Neuronal stem cell (in vitro differentiated cells): ENCODE measurements around the gene COL19A1.

ENCODE experiments used
- DNase-seq: peaks from one replicate; pipeline ENCODE4 v3.0.0-alpha.2; 2013; ENCODE audit warnings: low spot score
- H2AFZ ChIP-seq: one replicate; pipeline ENCODE4 v1.6.1; 2013; ENCODE audit warnings: mild to moderate bottlenecking, low read length, inconsistent platforms
- H2AK5ac ChIP-seq: 2 replicates; pipeline ENCODE4 v1.6.1; 2013; ENCODE audit warnings: low read depth, mild to moderate bottlenecking, inconsistent platforms, low read length, moderate library complexity, mixed read lengths
- H2BK120ac ChIP-seq: 2 replicates; pipeline ENCODE4 v1.6.1; 2013; ENCODE audit warnings: low read depth, mild to moderate bottlenecking, inconsistent platforms, low read length, moderate library complexity, mixed read lengths
- H2BK12ac ChIP-seq: one replicate; pipeline ENCODE4 v1.6.1; 2013; ENCODE audit warnings: low read length, inconsistent platforms
- H2BK15ac ChIP-seq: 2 replicates; pipeline ENCODE4 v1.6.1; 2013; ENCODE audit warnings: mild to moderate bottlenecking, low read length, inconsistent platforms, mixed read lengths
- H2BK5ac ChIP-seq: one replicate; pipeline ENCODE4 v1.6.1; 2013; ENCODE audit warnings: inconsistent platforms, mild to moderate bottlenecking, low read length, moderate library complexity
- H3K14ac ChIP-seq: one replicate; pipeline ENCODE4 v1.6.1; 2013; ENCODE audit warnings: low read length, inconsistent platforms
- H3K18ac ChIP-seq: 2 replicates; pipeline ENCODE4 v1.6.1; 2013; ENCODE audit warnings: low read length, inconsistent platforms
- H3K23ac ChIP-seq: 2 replicates; pipeline ENCODE4 v1.6.1; 2013; ENCODE audit warnings: low read depth, mild to moderate bottlenecking, mixed read lengths, low read length, inconsistent platforms; ENCODE audit not compliant: poor library complexity
- H3K27ac ChIP-seq: replicated peaks from 3 replicates; pipeline ENCODE4 v1.5.1; 2013; ENCODE audit warnings: low read length, inconsistent platforms
- H3K27me3 ChIP-seq, 3 experiments: 2 replicates each; pipeline ENCODE4 v1.6.1; 2013; ENCODE audit warnings: low read length in 3 of 3, mild to moderate bottlenecking in 2 of 3, inconsistent platforms in 1 of 3, low read depth in 1 of 3, mixed read lengths in 1 of 3, moderate library complexity in 1 of 3; ENCODE audit not compliant: control insufficient read depth in 3 of 3, insufficient read depth in 3 of 3
- H3K36me3 ChIP-seq, 2 donors: replicated peaks in 1 of 2; 2 replicates each; pipeline ENCODE4 v1.6.1; 2013; ENCODE audit warnings: low read length in 2 of 2; ENCODE audit not compliant: control insufficient read depth in 2 of 2, insufficient read depth in 2 of 2
- H3K4ac ChIP-seq: 2 replicates; pipeline ENCODE4 v1.6.1; 2013; ENCODE audit warnings: inconsistent platforms, mild to moderate bottlenecking, low read length, moderate library complexity
- H3K4me1 ChIP-seq, 2 donors: 1 replicate in 1 of 2; 2 replicates in 1 of 2; pipeline ENCODE4 v1.6.1; 2013; ENCODE audit warnings: low read length in 2 of 2, low read depth in 1 of 2; ENCODE audit not compliant: control insufficient read depth in 2 of 2, insufficient read depth in 1 of 2
- H3K4me2 ChIP-seq: one replicate; pipeline ENCODE4 v1.6.1; 2013; ENCODE audit warnings: mild to moderate bottlenecking, low read length, inconsistent platforms; ENCODE audit not compliant: insufficient read depth, poor library complexity, severe bottlenecking
- H3K4me3 ChIP-seq, 2 donors: 2 replicates each; pipeline ENCODE4 v1.5.1; 2013; ENCODE audit warnings: low read length in 2 of 2, mild to moderate bottlenecking in 2 of 2, inconsistent platforms in 1 of 2, moderate library complexity in 1 of 2
- H3K79me1 ChIP-seq: one replicate; pipeline ENCODE4 v1.6.1; 2013; ENCODE audit warnings: low read depth, mild to moderate bottlenecking, inconsistent platforms, low read length, moderate library complexity
- H3K9ac ChIP-seq: one replicate; pipeline ENCODE4 v1.6.1; 2013; ENCODE audit warnings: mild to moderate bottlenecking, low read depth, low read length, inconsistent platforms; ENCODE audit not compliant: poor library complexity
- H3K9me3 ChIP-seq, 2 donors: replicated peaks in 1 of 2; 2 replicates each; pipeline versions ENCODE3 to v1.6.1; 2013; ENCODE audit warnings: low read length in 2 of 2, mild to moderate bottlenecking in 2 of 2, inconsistent platforms in 1 of 2, low read depth in 1 of 2, mixed read lengths in 1 of 2, moderate library complexity in 1 of 2; ENCODE audit not compliant: control insufficient read depth in 2 of 2, insufficient read depth in 1 of 2
- H4K8ac ChIP-seq: one replicate; pipeline ENCODE4 v1.6.1; 2013; ENCODE audit warnings: low read depth, mild to moderate bottlenecking, inconsistent platforms, low read length, moderate library complexity
- H4K91ac ChIP-seq: one replicate; pipeline ENCODE4 v1.6.1; 2013; ENCODE audit warnings: low read length, low read depth, mild to moderate bottlenecking, inconsistent platforms; ENCODE audit not compliant: poor library complexity
- WGBS, 2 donors: extraction: QIAGEN DNeasy Blood & Tissue Kit; methylation state at CpG; one replicate each; pipeline ENCODE4 v1.1.7; 2013; ENCODE audit warnings: missing lambda C conversion rate in 2 of 2, mixed read lengths in 1 of 2; ENCODE audit not compliant: insufficient read length in 2 of 2, insufficient replicate concordance in 1 of 2; ENCODE audit errors: extremely low coverage in 2 of 2; 5-methylcytosine and 5-hydroxymethylcytosine counted together

COL19A1 gene

DNA sequence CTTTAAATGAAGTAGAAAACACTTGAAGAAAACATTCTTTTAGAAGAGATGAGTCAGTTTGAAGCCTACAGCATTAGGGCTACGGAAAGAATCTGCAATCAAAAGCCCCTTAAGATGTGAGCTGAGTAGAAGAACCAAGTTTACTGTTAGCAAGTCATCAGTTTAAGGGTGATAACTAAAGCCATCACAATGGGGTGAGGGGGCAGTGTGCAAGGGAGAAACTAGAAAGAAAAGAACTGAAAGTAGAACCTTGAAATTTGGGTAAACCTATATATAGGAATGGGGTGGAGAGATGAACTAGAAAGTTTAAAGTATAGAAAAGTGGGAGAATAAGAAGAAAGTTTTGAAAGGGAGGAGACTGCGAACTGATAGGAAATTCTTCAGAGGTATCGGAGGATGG, 212.9 kb downstream of the COL19A1 start:
- no peak overlapping the region for H3K27ac ChIP-seq
- no peak overlapping the region for H2AFZ ChIP-seq
- peaks cover 1 to 12% of the 10 kb centered on the region in 2 donors for H3K4me1 ChIP-seq
- H2BK12ac ChIP-seq: no peak overlapping the region
- no peak overlapping the region for H2AK5ac ChIP-seq
- H3K9ac ChIP-seq: no peak overlapping the region
- no peak overlapping the region for H3K4ac ChIP-seq
- no peak overlapping the region for H2BK15ac ChIP-seq
- H2BK120ac ChIP-seq: no peak overlapping the region
- 100% methylated on average over 2 of the region's 3 CpGs; no CpG with 5 or more reads in 1 of the 2 donors for WGBS, 2 donors
- H3K79me1 ChIP-seq: no peaks in the 10 kb centered on the region
- no peak overlapping the region for H2BK5ac ChIP-seq
- DNase-seq: no peak
- H3K4me3 ChIP-seq: no peak overlapping the region
- H3K9me3 ChIP-seq: no peaks in the 10 kb centered on the region
- no peaks in the 10 kb centered on the region for H3K36me3 ChIP-seq
- H3K18ac ChIP-seq: no peak overlapping the region
- H3K23ac ChIP-seq: no peak overlapping the region
- no peak overlapping the region for H4K8ac ChIP-seq
- H4K91ac ChIP-seq: no peak overlapping the region
- no peak overlapping the region for H3K14ac ChIP-seq
- no peak overlapping the region for H3K4me2 ChIP-seq
- H3K27me3 ChIP-seq: no peaks in the 10 kb centered on the region

DNA sequence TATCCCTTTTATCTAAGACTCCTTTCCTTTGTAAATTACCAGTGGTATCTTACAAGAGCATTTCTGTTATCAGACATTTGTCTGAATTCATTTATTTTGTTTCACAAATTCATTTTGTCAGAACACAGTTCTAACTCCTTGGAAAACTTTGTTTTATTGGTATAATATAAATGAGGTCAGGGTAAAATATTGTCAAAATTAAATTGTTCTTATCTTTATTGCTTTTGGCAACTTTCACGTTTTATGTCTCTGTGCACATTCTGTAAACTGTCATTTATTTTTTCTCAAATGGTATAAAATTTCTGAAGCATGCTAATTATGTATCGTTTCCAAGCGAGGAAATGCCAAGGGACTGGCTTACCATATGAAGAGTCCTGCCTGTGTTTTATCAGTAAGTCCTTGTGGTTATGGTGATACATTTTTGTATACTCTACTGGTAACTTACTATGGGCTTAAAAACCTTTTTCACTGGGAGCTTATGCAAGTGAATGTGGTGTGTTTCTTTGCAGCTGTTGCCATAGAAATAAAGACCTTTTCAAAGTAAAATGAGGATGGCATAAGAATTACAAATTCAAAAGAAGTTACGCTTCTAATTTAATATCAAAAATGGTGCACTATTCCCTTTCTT, 214.2 kb downstream of the COL19A1 start:
- Histone ChIP-seq H2BK120ac (no peak overlapping the region), H4K8ac (no peak overlapping the region), H3K4me3 (no peak overlapping the region), H3K14ac (no peak overlapping the region), H3K23ac (no peak overlapping the region), H3K4me2 (no peak overlapping the region), H3K9me3 (no peaks in the 10 kb centered on the region), H2AK5ac (no peak overlapping the region), H4K91ac (no peak overlapping the region), H3K27ac (no peak overlapping the region), H3K18ac (no peak overlapping the region), H2BK12ac (no peak overlapping the region), H3K79me1 (no peaks in the 10 kb centered on the region), H2BK15ac (no peak overlapping the region), H3K9ac (no peak overlapping the region), H3K4ac (no peak overlapping the region), H3K4me1 (peaks cover 1 to 12% of the 10 kb centered on the region in 2 donors), H2AFZ (no peak overlapping the region), H3K27me3 (no peaks in the 10 kb centered on the region), H3K36me3 (no peaks in the 10 kb centered on the region), H2BK5ac (no peak overlapping the region)
- no CpG with 5 or more reads among the region's 4 CpGs for WGBS, 2 donors
- DNase-seq: no peak

GRCh38 chr6:70082830-70083229, 216.5 kb downstream of the COL19A1 start:
- no peak overlapping the region for H2AFZ ChIP-seq
- no peak overlapping the region for H3K9ac ChIP-seq
- H3K18ac ChIP-seq: no peak overlapping the region
- no peak overlapping the region for H2BK5ac ChIP-seq
- no peaks in the 10 kb centered on the region for H3K79me1 ChIP-seq
- H3K23ac ChIP-seq: no peak overlapping the region
- DNase-seq: no peak
- peaks cover 1 to 12% of the 10 kb centered on the region in 2 donors for H3K4me1 ChIP-seq
- H2BK15ac ChIP-seq: no peak overlapping the region
- no peak overlapping the region for H3K4ac ChIP-seq
- no peak overlapping the region for H2BK120ac ChIP-seq
- no peaks in the 10 kb centered on the region for H3K9me3 ChIP-seq
- H3K4me3 ChIP-seq: no peak overlapping the region
- H3K4me2 ChIP-seq: no peak overlapping the region
- H4K8ac ChIP-seq: no peak overlapping the region
- no peaks in the 10 kb centered on the region for H3K27me3 ChIP-seq
- no CpG with 5 or more reads among the region's 7 CpGs for WGBS, 2 donors
- H3K27ac ChIP-seq: no peak overlapping the region
- no peak overlapping the region for H2BK12ac ChIP-seq
- H3K14ac ChIP-seq: no peak overlapping the region
- no peak overlapping the region for H2AK5ac ChIP-seq
- H4K91ac ChIP-seq: no peak overlapping the region
- H3K36me3 ChIP-seq: no peaks in the 10 kb centered on the region

GRCh38 chr6:70086806-70087205, 220.4 kb downstream of the COL19A1 start:
- WGBS, 2 donors: no CpG with 5 or more reads among the region's 1 CpG
- Histone ChIP-seq H3K4me3 (no peak overlapping the region), H2AK5ac (no peak overlapping the region), H2BK120ac (no peak overlapping the region), H3K27me3 (no peaks in the 10 kb centered on the region), H3K4me1 (no peaks in the 10 kb centered on the region), H3K9ac (no peak overlapping the region), H3K79me1 (no peaks in the 10 kb centered on the region), H2BK5ac (no peak overlapping the region), H3K9me3 (no peaks in the 10 kb centered on the region), H2BK12ac (no peak overlapping the region), H3K14ac (no peak overlapping the region), H3K18ac (no peak overlapping the region), H3K27ac (no peak overlapping the region), H3K36me3 (no peaks in the 10 kb centered on the region), H3K4ac (no peak overlapping the region), H3K23ac (no peak overlapping the region), H3K4me2 (no peak overlapping the region), H4K8ac (no peak overlapping the region), H2AFZ (no peak overlapping the region), H4K91ac (no peak overlapping the region), H2BK15ac (no peak overlapping the region)
- no peak for DNase-seq
